Endothelial cell of umbilical vein (primary cell): ENCODE measurements around the gene CDK18. TPM values are rescaled to one million over a fixed set of nuclear protein-coding genes. Genes with fewer than 3 reads are reported as not detected.

Source experiments
- BruUV-seq: library from RNA; stranded (reverse); fragments of 400-500 nt; replicated peaks from 2 replicates; lab custom pipeline; 2021; lab: Mats Ljungman, UMichigan
- CTCF ChIA-PET: fragments of 300-600, 350-600 bp; sonication (Branson Sonifier 250); formaldehyde crosslinking; loops from one replicate; lab custom pipeline; 2021; ENCODE audit warnings: antibody characterized with exemption, inconsistent platforms; lab: Charles Lee
- POLR2A ChIA-PET: fragments of 300-600, 350-600 bp; sonication (Branson Sonifier 250); formaldehyde crosslinking; loops from one replicate; lab custom pipeline; 2021; ENCODE audit warnings: antibody characterized with exemption, inconsistent platforms; lab: Charles Lee
- DNase-seq: peaks from one replicate; pipeline ENCODE4 v3.0.0-alpha.2; 2011; ENCODE audit warnings: low read depth, low spot score
- FAIRE-seq: peaks from 2 replicates; lab custom pipeline; 2011; peaks lifted over from hg19 to GRCh38; lab: Jason Lieb, UNC
- H2AFZ ChIP-seq: 2 replicates; pipeline ENCODE4 v1.6.0; 2012; ENCODE audit warnings: low read depth, low read length, control low read depth, inconsistent platforms
- H3K27ac ChIP-seq: 2 replicates; pipeline ENCODE4 v1.5.1; 2011; ENCODE audit warnings: low read depth, mild to moderate bottlenecking, control low read depth, low read length, moderate library complexity; ENCODE audit not compliant: insufficient read depth
- H3K27me3 ChIP-seq, 2 experiments: 2 replicates each; pipeline versions ENCODE4 v1.6.0 to v1.6.1; 2011; ENCODE audit warnings: low read length in 2 of 2, mixed read lengths in 1 of 2; ENCODE audit not compliant: control insufficient read depth in 2 of 2, insufficient read depth in 2 of 2
- H3K36me3 ChIP-seq, 2 experiments: 2 replicates in 1 of 2; 3 replicates in 1 of 2; pipeline ENCODE4 v1.5.1; 2011; ENCODE audit warnings: low read length in 2 of 2, mild to moderate bottlenecking in 1 of 2, moderate library complexity in 1 of 2; ENCODE audit not compliant: control insufficient read depth in 2 of 2, insufficient read depth in 2 of 2; ENCODE audit errors: extremely low read depth in 1 of 2
- H3K4me1 ChIP-seq: 3 replicates; pipeline ENCODE4 v1.5.1; 2011; ENCODE audit warnings: mild to moderate bottlenecking, low read length; ENCODE audit not compliant: control insufficient read depth, insufficient read depth; ENCODE audit errors: extremely low read depth
- H3K4me2 ChIP-seq: 2 replicates; pipeline ENCODE4 v1.6.1; 2011; ENCODE audit warnings: low read length, control low read depth, mixed read lengths; ENCODE audit not compliant: insufficient read depth
- H3K4me3 ChIP-seq, 3 experiments: fragments of 200-600 bp in 1 of 3; sonication (generic), shearing (Covaris generic) in 1 of 3; replicated peaks in 1 of 3; 2 replicates each; pipeline ENCODE4 v1.5.1; 2011 to 2016; ENCODE audit warnings: control low read depth in 3 of 3, low read length in 3 of 3, mild to moderate bottlenecking in 2 of 3, inconsistent platforms in 1 of 3, low read depth in 1 of 3, moderate library complexity in 1 of 3; ENCODE audit not compliant: insufficient read depth in 1 of 3
- H3K79me2 ChIP-seq: 2 replicates; pipeline ENCODE4 v1.6.0; 2012; ENCODE audit warnings: low read length, inconsistent platforms; ENCODE audit not compliant: control insufficient read depth, insufficient read depth
- H3K9ac ChIP-seq: replicated peaks from 2 replicates; pipeline ENCODE3; 2011; ENCODE audit warnings: low read length, control low read depth; ENCODE audit not compliant: insufficient read depth; ENCODE audit errors: extremely low read depth
- H3K9me1 ChIP-seq: replicated peaks from 3 replicates; pipeline ENCODE4 v1.6.0; 2011; ENCODE audit warnings: mild to moderate bottlenecking, low read length; ENCODE audit not compliant: control insufficient read depth, insufficient read depth; ENCODE audit errors: extremely low read depth
- H3K9me3 ChIP-seq: replicated peaks from 2 replicates; pipeline ENCODE4 v1.5.1; 2012; ENCODE audit warnings: low read length, inconsistent platforms; ENCODE audit not compliant: control insufficient read depth, insufficient read depth
- H4K20me1 ChIP-seq: replicated peaks from 2 replicates; pipeline ENCODE3; 2011; ENCODE audit warnings: mild to moderate bottlenecking, low read length; ENCODE audit not compliant: control insufficient read depth, insufficient read depth; ENCODE audit errors: extremely low read depth
- EZH2 ChIP-seq: IDR thresholded peaks from 2 replicates; pipeline ENCODE4 v1.6.1; 2012; ENCODE audit warnings: borderline replicate concordance, low read depth, mild to moderate bottlenecking, moderate library complexity, low read length, inconsistent platforms; ENCODE audit not compliant: severe bottlenecking
- FOS ChIP-seq: IDR thresholded peaks from 2 replicates; pipeline ENCODE4 v1.6.1; 2011; ENCODE audit warnings: mild to moderate bottlenecking, low read length, moderate library complexity, borderline replicate concordance; ENCODE audit not compliant: insufficient read depth
- GATA2 ChIP-seq: IDR thresholded peaks from 2 replicates; pipeline ENCODE4 v1.7.0; 2011; ENCODE audit warnings: low read depth, mild to moderate bottlenecking, moderate library complexity, mixed read lengths, low read length; ENCODE audit not compliant: insufficient read length, insufficient read depth
- JUN ChIP-seq: IDR thresholded peaks from 2 replicates; pipeline ENCODE4 v1.6.1; 2011; ENCODE audit warnings: borderline replicate concordance, low read depth; ENCODE audit not compliant: insufficient read length, insufficient read depth
- MYC ChIP-seq: IDR thresholded peaks from one replicate; pipeline ENCODE4 v1.6.1; 2011; ENCODE audit warnings: mild to moderate bottlenecking, low read depth, low read length
- POLR2A ChIP-seq: IDR thresholded peaks from 2 replicates; pipeline ENCODE4 v1.6.1; 2012; ENCODE audit warnings: low read depth, mild to moderate bottlenecking, control low read depth, low read length
- POLR2AphosphoS5 ChIP-seq: IDR thresholded peaks from 2 replicates; pipeline ENCODE4 v1.6.1; 2012; ENCODE audit warnings: low read depth, mild to moderate bottlenecking, control low read depth, low read length, moderate library complexity; ENCODE audit not compliant: insufficient read depth
- dilution Hi-C: fragments of 300-500 bp; cut with MboI; formaldehyde crosslinking; loops from one replicate; pipeline ENCODE4 v1.15.0; 2019; ENCODE audit warnings: low sequenced_read_pairs; ENCODE audit not compliant: extremely low pct_ligation_motif_present
- intact Hi-C: fragments of 100-400 bp; cut with micrococcal nuclease; formaldehyde crosslinking; loops from one replicate; pipeline ENCODE4 v1.10.0; 2022
- polyA plus RNA-seq, 4 experiments: library from polyadenylated mRNA; depleted of rRNA in 3 of 4; stranded (reverse) in 3 of 4; unstranded in 1 of 4; fragments of >200 nt; gene quantifications; 2 replicates each; pipeline versions ENCODE4 v1.2.1 to v1.2.3, GENCODE V29; 2011 to 2012; ENCODE audit warnings: missing spikeins in 1 of 4
- total RNA-seq: library from RNA; stranded (reverse); gene quantifications from 2 replicates; pipeline ENCODE4 v1.2.3, GENCODE V29; 2021
- TF ChIP-seq, protein P1 (sequence below): IDR thresholded peaks from 2 replicates; pipeline ENCODE4 v1.6.1; 2011; ENCODE audit not compliant: insufficient read depth, insufficient read length
- TF ChIP-seq, protein P2 (sequence below), 2 donors: IDR thresholded peaks; 1 replicate in 1 of 2; 2 replicates in 1 of 2; pipeline ENCODE4 v1.5.1; 2011; ENCODE audit warnings: low read length in 2 of 2, mild to moderate bottlenecking in 2 of 2, moderate library complexity in 2 of 2, control low read depth in 1 of 2, inconsistent platforms in 1 of 2, low read depth in 1 of 2; ENCODE audit not compliant: insufficient read depth in 1 of 2; ENCODE audit errors: extremely low read depth in 1 of 2

CDK18 gene
- total and polyA plus RNA-seq, 2 donors (not counting 3 experiments of a cell fraction or from before 2014, with no cell fraction given): 0.17 to 1.2 TPM

DNA sequence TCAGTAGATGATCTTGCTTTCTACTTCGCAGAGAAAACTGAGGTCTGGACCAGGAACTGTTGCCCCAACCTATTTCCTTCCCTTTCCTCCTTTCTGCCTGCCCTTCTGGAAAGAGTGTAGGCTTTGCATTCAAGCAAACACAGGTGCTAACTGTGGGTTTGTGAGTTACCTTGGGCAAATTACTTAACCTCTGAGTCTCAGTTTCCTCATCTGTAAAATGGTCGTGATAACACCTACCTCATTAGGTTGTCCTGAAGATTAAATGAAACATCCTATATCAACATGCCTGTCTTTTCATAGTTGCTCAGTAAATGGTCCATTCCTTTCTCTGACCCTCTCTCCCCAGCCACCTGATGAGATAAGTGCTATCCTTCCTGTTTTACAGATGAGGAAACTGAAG lies 39.1 kb upstream of the CDK18 start:
- ChIA-PET POLR2A (no interaction called here), CTCF (interaction anchor here (1.5 to 1.7 kb wide), 2 partner anchors 20 to 111 kb away, joined by 6 read pairs; no protein-coding TSS in a partner anchor)
- no peak for FAIRE-seq
- H2AFZ ChIP-seq: no peak overlapping the region
- no peaks in the 10 kb centered on the region for H3K9me1 ChIP-seq
- dilution Hi-C loops (no loop called here), intact Hi-C loops (no loop called here)
- H4K20me1 ChIP-seq: no peaks in the 10 kb centered on the region
- H3K4me2 ChIP-seq: no peak overlapping the region
- BruUV-seq: no TSS peak
- H3K9ac ChIP-seq: no peak overlapping the region
- H3K79me2 ChIP-seq: no peaks in the 10 kb centered on the region
- H3K9me3 ChIP-seq: no peaks in the 10 kb centered on the region
- no peaks in the 10 kb centered on the region for H3K4me1 ChIP-seq
- peaks cover 8 to 16% of the 10 kb centered on the region in 2 experiments for H3K27me3 ChIP-seq
- no peak overlapping the region for H3K4me3 ChIP-seq
- no peak for DNase-seq
- H3K36me3 ChIP-seq: no peaks in the 10 kb centered on the region
- no peak for TF ChIP-seq GATA2
- no peak for TF ChIP-seq MYC
- TF ChIP-seq, protein P1, sequence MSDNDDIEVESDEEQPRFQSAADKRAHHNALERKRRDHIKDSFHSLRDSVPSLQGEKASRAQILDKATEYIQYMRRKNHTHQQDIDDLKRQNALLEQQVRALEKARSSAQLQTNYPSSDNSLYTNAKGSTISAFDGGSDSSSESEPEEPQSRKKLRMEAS: no peak
- TF ChIP-seq FOS: no peak
- TF ChIP-seq, protein P2, sequence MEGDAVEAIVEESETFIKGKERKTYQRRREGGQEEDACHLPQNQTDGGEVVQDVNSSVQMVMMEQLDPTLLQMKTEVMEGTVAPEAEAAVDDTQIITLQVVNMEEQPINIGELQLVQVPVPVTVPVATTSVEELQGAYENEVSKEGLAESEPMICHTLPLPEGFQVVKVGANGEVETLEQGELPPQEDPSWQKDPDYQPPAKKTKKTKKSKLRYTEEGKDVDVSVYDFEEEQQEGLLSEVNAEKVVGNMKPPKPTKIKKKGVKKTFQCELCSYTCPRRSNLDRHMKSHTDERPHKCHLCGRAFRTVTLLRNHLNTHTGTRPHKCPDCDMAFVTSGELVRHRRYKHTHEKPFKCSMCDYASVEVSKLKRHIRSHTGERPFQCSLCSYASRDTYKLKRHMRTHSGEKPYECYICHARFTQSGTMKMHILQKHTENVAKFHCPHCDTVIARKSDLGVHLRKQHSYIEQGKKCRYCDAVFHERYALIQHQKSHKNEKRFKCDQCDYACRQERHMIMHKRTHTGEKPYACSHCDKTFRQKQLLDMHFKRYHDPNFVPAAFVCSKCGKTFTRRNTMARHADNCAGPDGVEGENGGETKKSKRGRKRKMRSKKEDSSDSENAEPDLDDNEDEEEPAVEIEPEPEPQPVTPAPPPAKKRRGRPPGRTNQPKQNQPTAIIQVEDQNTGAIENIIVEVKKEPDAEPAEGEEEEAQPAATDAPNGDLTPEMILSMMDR (IDR thresholded peaks at IDR 0.05; ENCODE audit: extremely low read depth in 1 of 2, insufficient read depth in 1 of 2, low read depth in 1 of 2, low read length in 2 of 2): no peak
- TF ChIP-seq POLR2AphosphoS5: no peak
- no peak for TF ChIP-seq EZH2
- no peak for TF ChIP-seq POLR2A
- TF ChIP-seq JUN: no peak
- H3K27ac ChIP-seq: no peak overlapping the region
